GM19468 (cell line): ENCODE data around the gene SLTM.
"Not testable (repeated sequence)": the region's sequence is repeated elsewhere in the genome, so short reads cannot be mapped to it uniquely, and the experiment has no call there.

ENCODE experiments used
- ATAC-seq: cut with Tn5 transposase; IDR thresholded peaks from one replicate; pipeline ENCODE4 v1.9.1; 2021; ENCODE audit warnings: mild to moderate bottlenecking, moderate library complexity, moderate number of reproducible peaks; ENCODE audit not compliant: unreplicated experiment; ENCODE audit errors: extremely low read depth

Gene SLTM

GRCh38 chr15:58882243-58882642 lies 51.2 kb downstream of the SLTM start:
- no peak for ATAC-seq

- no peak for ATAC-seq
Observed at GRCh38 chr15:58880320-58880719, 53.2 kb downstream of the SLTM start.

GRCh38 chr15:58877999-58878825 lies 55.3 kb downstream of the SLTM start:
- no peak for ATAC-seq

- no peak for ATAC-seq
Observed at GRCh38 chr15:58876306-58877106, 57.0 kb downstream of the SLTM start.

- no peak for ATAC-seq
Observed at GRCh38 chr15:58875343-58875742, 58.1 kb downstream of the SLTM start.

GRCh38 chr15:58873267-58873666 lies 60.2 kb downstream of the SLTM start:
- no peak for ATAC-seq

GRCh38 chr15:58870451-58870850 lies 63.0 kb downstream of the SLTM start:
- no peak for ATAC-seq

GRCh38 chr15:58867926-58868325 lies 65.6 kb downstream of the SLTM start:
- no peak for ATAC-seq

- ATAC-seq = no peak
Observed at GRCh38 chr15:58865425-58865880, 68.0 kb downstream of the SLTM start.

GRCh38 chr15:58864602-58865424 lies 68.7 kb downstream of the SLTM start:
- ATAC-seq = no peak

- no peak for ATAC-seq
Observed at GRCh38 chr15:58862326-58862725, 71.2 kb downstream of the SLTM start.

- ATAC-seq = not testable (repeated sequence)
Observed at GRCh38 chr15:58856621-58857020, 76.9 kb downstream of the SLTM start.

- ATAC-seq = no peak
Observed at GRCh38 chr15:58856086-58856485, 77.4 kb downstream of the SLTM start.

- ATAC-seq = no peak
Observed at GRCh38 chr15:58854593-58854992, 78.9 kb downstream of the SLTM start.

GRCh38 chr15:58852347-58852746 lies 81.1 kb downstream of the SLTM start:
- ATAC-seq = no peak

- ATAC-seq = not testable (repeated sequence)
Observed at GRCh38 chr15:58851205-58851604, 82.3 kb downstream of the SLTM start.

GRCh38 chr15:58842713-58843396 lies 90.6 kb downstream of the SLTM start:
- no peak for ATAC-seq

- no peak for ATAC-seq
Observed at GRCh38 chr15:58840048-58840447, 93.4 kb downstream of the SLTM start.

GRCh38 chr15:58839485-58839884 lies 94.0 kb downstream of the SLTM start:
- no peak for ATAC-seq
